Calu3 (cell line): ENCODE data around the gene IFIH1. TPM values are rescaled to one million over a fixed set of nuclear protein-coding genes. Genes with fewer than 3 reads are reported as not detected.
A peak's percentile ranks its signal among the peaks of the same experiment; 100 is the strongest.

Experiments
- BruUV-seq: library from RNA; stranded (reverse); fragments of 400-500 nt; replicated peaks from 2 replicates; lab custom pipeline; 2021; lab: Mats Ljungman, UMichigan
- CTCF ChIA-PET: fragments of 300-600 bp; sonication (Branson Sonifier 250); formaldehyde crosslinking; loops from one replicate; lab custom pipeline; 2022; ENCODE audit warnings: antibody characterized with exemption; lab: Charles Lee
- DNase-seq: peaks from one replicate; pipeline ENCODE4 v3.0.0; 2022
- H3K27ac Mint-ChIP-seq: one replicate; pipeline ENCODE4 v1.8.0; 2022; ENCODE audit warnings: mixed read lengths; ENCODE audit not compliant: unreplicated experiment
- H3K27me3 Mint-ChIP-seq: one replicate; pipeline ENCODE4 v1.8.0; 2022; ENCODE audit warnings: mixed read lengths; ENCODE audit not compliant: unreplicated experiment
- H3K36me3 Mint-ChIP-seq: one replicate; pipeline ENCODE4 v1.8.0; 2022; ENCODE audit warnings: mild to moderate bottlenecking, moderate library complexity, mixed read lengths; ENCODE audit not compliant: insufficient read depth, unreplicated experiment
- H3K4me1 Mint-ChIP-seq: one replicate; pipeline ENCODE4 v1.8.0; 2022; ENCODE audit warnings: mild to moderate bottlenecking, low read depth, mixed read lengths; ENCODE audit not compliant: unreplicated experiment
- H3K4me3 Mint-ChIP-seq: one replicate; pipeline ENCODE4 v1.8.0; 2022; ENCODE audit warnings: mild to moderate bottlenecking, low read depth, moderate library complexity, mixed read lengths; ENCODE audit not compliant: unreplicated experiment
- H3K9me3 Mint-ChIP-seq: one replicate; pipeline ENCODE4 v1.8.0; 2022; ENCODE audit warnings: low read depth, mixed read lengths; ENCODE audit not compliant: unreplicated experiment
- CTCF ChIP-seq: fragments of 200-600 bp; IDR thresholded peaks from one replicate; pipeline ENCODE4 v1.8.0; 2022; ENCODE audit warnings: antibody characterized with exemption; ENCODE audit not compliant: unreplicated experiment
- intact Hi-C: fragments of 100-400 bp; cut with micrococcal nuclease; formaldehyde crosslinking; loops from one replicate; pipeline ENCODE4 v1.10.0; 2022; ENCODE audit not compliant: unreplicated experiment
- total RNA-seq: library from RNA; stranded (reverse); gene quantifications from 2 replicates; pipeline ENCODE4 v1.2.3, GENCODE V29; 2022

The IFIH1 gene
- total RNA-seq, 1 experiment from 2014 or later: 63.7 TPM

- BruUV-seq: no TSS peak
- no peaks in the 10 kb centered on the region for H3K27me3 Mint-ChIP-seq
- DNase-seq: peak; percentile 42
- no peaks in the 10 kb centered on the region for H3K36me3 Mint-ChIP-seq
- no peak overlapping the region for H3K27ac Mint-ChIP-seq
- peak; percentile 74 for TF ChIP-seq CTCF
- H3K9me3 Mint-ChIP-seq: no peaks in the 10 kb centered on the region
- H3K4me3 Mint-ChIP-seq: no peak overlapping the region
- intact Hi-C loops: loop anchor here (1.0 kb wide), 1 partner anchor 148 kb away; no protein-coding TSS in a partner anchor
- H3K4me1 Mint-ChIP-seq: no peaks in the 10 kb centered on the region
- CTCF ChIA-PET: interaction anchor here (0.9 to 1.0 kb wide), 2 partner anchors 11 to 81 kb away, joined by 3 to 4 read pairs; no protein-coding TSS in a partner anchor
These were observed 17.2 kb downstream of the IFIH1 start for GRCh38 chr2:162301151-162301804.

GRCh38 chr2:162300266-162300665, 18.2 kb downstream of the IFIH1 start:
- CTCF ChIA-PET: interaction anchor here (1.2 kb wide), 1 partner anchor 79 kb away, joined by 4 read pairs; no protein-coding TSS in a partner anchor
- H3K9me3 Mint-ChIP-seq: no peaks in the 10 kb centered on the region
- intact Hi-C loops: no loop called here

GRCh38 chr2:162298669-162299335, 19.7 kb downstream of the IFIH1 start:
- CTCF ChIA-PET: interaction anchor here (0.7 to 2.8 kb wide), 6 partner anchors 57 to 145 kb away, joined by 3 to 41 read pairs (median 6); no protein-coding TSS in a partner anchor
- DNase-seq: no peak
- no peak for TF ChIP-seq CTCF
- Mint-ChIP-seq H3K27ac (no peak overlapping the region), H3K4me3 (no peak overlapping the region), H3K36me3 (no peaks in the 10 kb centered on the region), H3K9me3 (no peaks in the 10 kb centered on the region), H3K4me1 (no peaks in the 10 kb centered on the region), H3K27me3 (no peaks in the 10 kb centered on the region)
- no TSS peak for BruUV-seq
- intact Hi-C loops: loop anchor here (1.0 kb wide), 1 partner anchor 78 kb away; no protein-coding TSS in a partner anchor

More at GRCh38 chr2:162300266-162300665, 18.2 kb downstream of the IFIH1 start:
- no peak overlapping the region for H3K4me3 Mint-ChIP-seq
- no peaks in the 10 kb centered on the region for H3K27me3 Mint-ChIP-seq
- no peak for TF ChIP-seq CTCF
- no peak overlapping the region for H3K27ac Mint-ChIP-seq
- H3K4me1 Mint-ChIP-seq: no peaks in the 10 kb centered on the region
- no peaks in the 10 kb centered on the region for H3K36me3 Mint-ChIP-seq
- BruUV-seq: no TSS peak
- DNase-seq: no peak

GRCh38 chr2:162297925-162298552, 20.4 kb downstream of the IFIH1 start:
- CTCF ChIA-PET: interaction anchor here (0.7 to 2.8 kb wide), 8 partner anchors 20 to 145 kb away, joined by 3 to 41 read pairs (median 4); partner anchors contain the start of gene IFIH1
- no peak overlapping the region for H3K27ac Mint-ChIP-seq
- no peak overlapping the region for H3K4me3 Mint-ChIP-seq
- DNase-seq: peak; percentile 65
- no peaks in the 10 kb centered on the region for H3K36me3 Mint-ChIP-seq
- BruUV-seq: no TSS peak
- peaks cover under 1% of the 10 kb centered on the region for H3K4me1 Mint-ChIP-seq
- intact Hi-C loops: loop anchor here (1.0 kb wide), 1 partner anchor 77 kb away; no protein-coding TSS in a partner anchor
- no peaks in the 10 kb centered on the region for H3K27me3 Mint-ChIP-seq
- TF ChIP-seq CTCF: peak; percentile 72
- no peaks in the 10 kb centered on the region for H3K9me3 Mint-ChIP-seq
